GM20431 (cell line): ENCODE results near the gene CLTRN.
"Not testable (repeated sequence)": the region's sequence is repeated elsewhere in the genome, so short reads cannot be mapped to it uniquely, and the experiment has no call there.

Experiments used
- in situ Hi-C: fragments of 300-500 bp; cut with MseI, MboI; formaldehyde crosslinking; loops from one replicate; pipeline ENCODE4 v1.15.0; 2020; ENCODE audit warnings: low sequenced_read_pairs; ENCODE audit not compliant: unreplicated experiment

Gene CLTRN

DNA sequence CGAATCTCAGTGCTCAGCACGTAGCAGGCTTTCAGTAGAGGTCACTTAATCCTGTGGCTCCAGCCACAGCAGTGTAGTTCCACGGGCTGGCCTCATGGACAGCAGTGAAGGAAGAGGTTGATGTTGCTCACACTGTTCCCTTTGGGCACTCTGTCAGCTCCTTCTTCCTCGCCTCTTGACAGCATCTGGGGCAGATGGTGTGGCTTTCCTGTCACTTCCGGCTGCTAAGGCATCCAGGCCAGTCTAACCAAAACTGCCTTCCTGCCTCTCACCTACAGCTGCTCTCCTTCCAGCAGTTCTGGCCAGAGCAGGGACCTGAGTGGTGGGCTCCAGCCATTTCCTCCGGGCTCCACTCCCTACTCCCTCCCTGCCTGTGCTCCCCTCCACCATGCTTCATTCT is 9.8 kb downstream of the CLTRN start:
- in situ Hi-C loops = not testable (repeated sequence)

DNA sequence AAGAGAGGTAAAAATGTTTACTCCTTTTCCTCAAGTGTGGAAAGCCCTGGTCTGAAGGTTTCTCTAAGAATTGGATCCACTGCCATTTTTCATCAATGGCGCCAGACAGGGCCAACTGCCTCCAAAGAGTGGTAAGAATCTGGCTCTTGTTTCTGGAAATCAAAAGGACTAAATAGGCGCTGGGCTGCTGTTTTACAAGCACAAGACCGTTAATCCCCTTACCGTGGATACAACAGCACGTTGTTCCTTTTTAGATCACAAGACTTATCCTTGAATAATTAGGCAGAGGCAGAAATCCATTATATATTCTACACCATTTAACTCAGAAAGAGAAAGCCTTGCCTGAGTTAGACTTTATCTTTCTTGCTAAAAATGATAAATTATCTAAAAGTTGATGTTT is 10.6 kb downstream of the CLTRN start:
- in situ Hi-C loops = no loop called here

DNA sequence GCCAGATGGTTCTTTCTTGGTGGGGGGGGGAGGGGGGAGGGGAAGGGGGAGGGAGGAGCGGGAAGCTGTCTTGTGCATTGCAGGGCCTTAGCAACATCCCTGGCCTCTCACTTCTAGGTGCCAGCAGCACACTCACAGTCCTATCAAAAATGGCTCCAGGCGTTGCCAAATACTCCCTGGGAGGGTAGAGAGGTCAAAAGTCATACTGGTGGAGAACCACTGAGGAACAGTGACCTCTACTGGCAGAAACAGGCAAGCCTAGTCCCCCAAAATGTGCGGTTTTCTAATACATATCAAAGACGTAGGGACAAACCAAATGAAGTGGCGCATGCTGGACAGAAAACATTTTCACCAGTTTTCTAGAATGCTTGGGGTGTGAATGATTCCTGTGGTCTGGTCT is 17.1 kb downstream of the CLTRN start:
- in situ Hi-C loops = not testable (repeated sequence)

DNA sequence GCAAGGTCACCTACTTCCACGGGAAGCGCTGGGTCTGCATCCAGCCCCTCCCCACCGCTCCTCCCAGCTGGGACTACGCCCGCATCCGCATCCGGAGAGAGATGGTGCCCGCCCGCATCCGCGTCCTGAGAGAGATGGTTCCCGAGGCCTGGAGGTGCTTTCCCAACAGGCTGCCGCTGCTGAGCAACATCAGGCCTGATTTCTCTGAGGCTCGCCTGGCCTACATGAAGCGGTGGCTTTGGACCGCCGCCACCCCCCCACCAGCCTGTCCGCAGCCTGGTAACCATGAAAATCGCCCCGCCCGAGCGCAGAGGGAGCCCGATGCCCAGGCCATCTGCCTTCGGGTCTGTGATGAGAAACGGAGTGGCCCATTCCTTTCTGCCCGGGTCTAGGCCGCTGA is 18.1 kb downstream of the CLTRN start:
- in situ Hi-C loops = no loop called here

DNA sequence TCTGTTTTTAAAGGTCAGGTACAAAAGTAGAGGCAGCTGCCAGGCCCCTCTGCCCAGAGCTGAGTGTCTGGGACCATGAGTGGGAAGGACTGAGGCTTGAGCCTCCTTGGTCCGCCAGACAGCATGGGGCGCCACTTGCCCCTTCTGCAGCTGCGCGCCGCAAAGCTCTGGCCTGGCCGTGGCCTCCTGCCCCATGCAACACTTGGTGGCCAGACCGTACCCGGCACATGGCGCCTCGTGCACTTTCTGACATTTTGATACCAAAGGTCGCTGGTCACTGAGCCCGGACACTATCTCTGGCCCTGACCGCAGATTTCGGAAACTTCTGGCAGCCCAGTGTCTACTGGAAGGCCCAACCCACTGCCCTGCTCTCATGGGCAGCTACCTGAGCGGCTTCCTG is 18.6 kb downstream of the CLTRN start:
- in situ Hi-C loops = no loop called here

DNA sequence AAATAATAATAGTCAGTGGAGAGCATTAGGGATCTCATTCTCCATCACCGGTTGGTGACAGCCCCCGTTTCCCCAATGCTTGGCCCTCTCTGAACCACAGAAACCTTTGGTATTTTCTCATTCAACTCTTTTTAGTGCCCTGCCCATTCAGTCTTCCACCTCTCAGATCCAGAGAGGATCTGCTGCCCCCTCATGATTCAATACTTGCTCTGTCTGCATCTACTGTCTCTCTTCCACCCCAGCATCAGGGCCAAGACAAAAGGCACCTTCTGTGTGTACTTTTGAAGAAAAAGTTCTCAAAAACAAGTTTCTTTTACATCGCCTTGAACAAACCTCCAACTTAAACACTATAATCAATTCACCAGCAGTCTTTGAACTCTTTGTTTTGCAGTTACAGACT is 19.3 kb downstream of the CLTRN start:
- in situ Hi-C loops = no loop called here

DNA sequence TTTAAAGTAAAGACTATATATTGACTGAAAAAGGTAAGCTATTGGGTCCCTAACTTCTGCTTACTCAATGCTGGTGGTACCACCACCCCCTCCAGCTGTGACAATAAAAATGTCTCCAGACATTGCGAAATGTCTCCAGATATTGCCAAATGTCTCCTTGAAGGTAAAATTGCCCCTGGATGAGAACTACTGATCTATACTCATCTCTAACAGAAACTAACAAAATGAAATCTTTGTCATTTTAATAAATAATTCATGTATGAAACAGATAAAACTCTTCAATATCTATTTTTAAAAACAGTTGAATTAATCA is 20.1 kb downstream of the CLTRN start:
- in situ Hi-C loops = no loop called here

DNA sequence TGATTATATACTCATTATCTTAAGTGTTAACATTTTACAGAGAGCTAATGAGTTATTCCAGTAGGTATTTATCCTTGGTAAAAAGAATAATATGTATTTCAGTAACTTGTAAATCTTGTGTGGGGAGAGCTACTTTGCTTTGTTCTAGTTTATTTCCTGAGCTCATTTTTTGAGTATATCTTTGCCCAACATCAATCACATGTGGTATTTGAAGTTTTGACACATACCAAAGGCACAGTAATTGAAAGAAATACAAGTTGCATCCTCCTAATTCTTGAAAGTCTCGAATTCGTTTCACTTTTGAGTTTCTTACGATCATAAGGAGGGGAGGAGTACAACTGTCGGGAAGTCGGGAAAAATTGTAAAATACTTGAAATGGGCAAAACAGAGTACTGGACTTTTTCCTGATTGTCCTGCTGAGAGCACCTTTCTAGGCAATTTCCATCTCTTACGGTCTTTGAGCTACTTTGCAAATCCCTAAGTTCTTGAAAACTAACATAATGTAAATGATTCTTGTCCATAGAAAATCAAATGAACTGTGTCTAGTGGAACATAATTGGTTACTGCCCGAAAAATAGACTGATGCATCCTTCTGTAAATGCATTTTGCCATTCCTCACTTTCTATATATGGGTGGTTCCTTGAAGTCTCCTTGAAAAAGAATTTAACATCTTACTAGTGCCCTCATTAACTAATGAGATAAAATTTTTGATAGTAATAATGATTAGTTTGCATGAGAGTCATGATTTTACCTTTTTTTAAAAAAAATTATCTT is 20.6 kb downstream of the CLTRN start:
- in situ Hi-C loops = no loop called here

DNA sequence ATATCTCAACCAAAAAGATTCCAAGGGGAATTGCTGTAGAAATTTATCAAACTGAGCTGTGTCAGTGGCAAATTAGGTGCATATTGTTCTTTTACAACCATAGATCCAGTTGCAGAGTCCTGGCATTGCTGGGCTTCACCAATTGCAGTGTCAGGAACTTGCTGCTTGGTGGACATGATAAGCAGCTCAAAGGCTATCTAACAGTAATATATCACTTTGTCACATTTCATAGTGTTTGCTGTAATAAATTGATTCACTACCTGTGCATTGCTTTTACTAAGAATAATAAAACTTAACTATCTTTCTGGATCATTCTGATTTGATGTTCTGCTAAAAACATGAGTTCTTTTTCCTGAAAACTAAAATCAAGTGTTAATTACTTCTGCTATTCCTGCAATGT is 33.0 kb downstream of the CLTRN start:
- in situ Hi-C loops = no loop called here

DNA sequence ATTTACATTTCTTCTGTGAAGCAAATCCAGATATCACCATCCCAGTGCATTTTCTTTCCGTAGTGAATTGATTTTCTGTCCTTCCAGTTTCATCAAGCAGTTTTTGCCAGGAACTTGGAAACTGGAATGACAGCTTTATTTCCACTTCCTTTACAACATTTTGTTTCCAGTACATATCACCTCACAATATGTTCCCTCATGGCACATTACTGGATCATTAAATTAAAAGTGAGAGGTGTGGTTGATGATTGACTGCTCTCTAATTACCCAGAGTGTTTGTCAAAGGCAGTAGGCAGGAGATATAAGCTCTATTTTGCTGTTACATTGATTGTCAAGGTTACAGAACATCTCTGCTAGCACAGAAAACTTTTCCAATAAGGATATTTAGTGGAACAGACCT is 41.6 kb downstream of the CLTRN start:
- in situ Hi-C loops = no loop called here

DNA sequence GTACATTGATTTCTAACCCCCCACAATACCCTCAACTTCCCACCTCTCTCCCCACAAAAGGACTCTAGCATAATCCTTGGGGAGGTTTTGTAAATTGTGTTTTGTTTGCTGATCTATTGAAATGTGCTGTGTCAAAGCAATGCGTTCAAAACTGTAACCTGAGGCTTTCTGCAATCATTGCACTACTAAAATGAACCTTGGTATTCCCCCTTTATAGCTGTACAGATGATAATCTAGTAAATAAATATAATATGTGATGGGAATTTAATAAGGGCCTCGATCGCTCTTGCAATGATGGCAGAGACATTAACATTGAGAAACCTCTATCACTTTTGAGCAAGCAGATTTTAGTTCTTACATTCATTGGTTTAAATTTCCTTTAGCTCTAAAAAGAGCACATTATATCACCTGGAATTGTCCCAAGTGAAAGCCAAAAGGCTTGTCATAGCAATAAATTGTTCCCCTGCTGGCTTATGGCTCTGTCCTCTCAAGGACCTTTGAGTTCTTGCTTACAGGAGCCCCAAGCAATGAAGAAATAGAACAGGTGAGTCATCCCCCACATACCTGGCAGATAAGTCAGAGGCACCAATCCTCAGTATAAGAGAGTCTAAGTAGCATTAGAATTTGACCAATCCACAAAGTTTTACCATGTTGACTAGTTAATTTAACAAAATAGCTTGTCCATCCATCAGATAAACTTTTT is 45.4 kb downstream of the CLTRN start:
- in situ Hi-C loops = no loop called here

DNA sequence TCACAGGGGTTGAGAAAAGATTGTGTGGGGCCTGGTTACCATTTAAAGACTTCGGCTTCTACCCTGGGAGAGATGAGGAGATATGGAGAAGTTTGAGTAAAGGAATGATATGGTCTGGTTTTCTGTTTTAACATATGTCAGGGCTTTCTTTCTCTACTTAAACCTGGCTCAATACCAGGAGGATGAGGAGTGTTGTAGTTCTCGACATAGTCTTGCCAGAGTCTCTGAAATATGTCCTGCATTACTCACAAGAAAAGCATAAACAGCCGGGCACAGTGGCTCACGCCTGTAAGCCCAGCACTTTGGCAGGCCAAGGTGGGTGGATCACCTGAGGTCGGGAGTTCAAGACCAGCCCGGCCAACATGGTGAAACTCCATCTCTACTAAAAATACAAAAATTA is 47.5 kb downstream of the CLTRN start:
- in situ Hi-C loops = no loop called here

DNA sequence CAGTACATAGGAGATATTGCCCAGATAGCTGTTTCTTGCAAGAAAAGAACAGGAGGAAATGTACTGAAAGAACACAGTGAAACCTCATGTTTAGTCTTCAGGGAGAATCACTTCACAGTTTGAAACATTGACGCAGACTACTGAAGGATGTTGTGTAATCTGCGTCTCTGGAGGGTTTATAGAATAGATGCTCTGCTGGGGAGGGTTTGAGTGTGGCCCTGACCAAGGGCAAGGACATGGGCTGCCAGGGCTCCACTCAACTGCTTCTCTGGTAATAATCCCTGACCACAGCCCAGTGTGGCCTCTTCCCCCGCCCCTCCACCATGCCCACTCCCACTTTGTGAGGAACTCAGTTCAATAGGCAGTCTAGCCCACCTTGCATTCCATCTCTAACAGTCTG is 48.1 kb downstream of the CLTRN start:
- in situ Hi-C loops = no loop called here

DNA sequence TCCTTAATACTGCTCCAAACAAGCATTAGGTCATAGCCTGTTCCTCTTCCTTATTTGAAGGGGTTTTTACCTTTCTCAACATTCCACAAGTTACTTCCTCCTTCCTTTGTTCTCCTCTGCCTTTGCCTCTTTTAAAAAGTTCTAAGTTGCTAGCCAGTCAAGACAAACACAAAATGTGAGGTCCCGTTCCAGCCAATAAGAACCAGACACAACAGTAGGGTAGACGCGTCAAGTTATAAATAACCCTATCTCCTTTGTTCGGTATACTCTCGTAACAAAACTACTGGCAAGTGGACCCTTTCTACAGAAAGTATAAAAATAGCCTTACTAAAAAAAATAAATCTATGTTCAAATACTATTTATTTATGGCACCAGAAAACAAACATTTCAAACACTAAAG is 57.5 kb downstream of the CLTRN start:
- in situ Hi-C loops = no loop called here

DNA sequence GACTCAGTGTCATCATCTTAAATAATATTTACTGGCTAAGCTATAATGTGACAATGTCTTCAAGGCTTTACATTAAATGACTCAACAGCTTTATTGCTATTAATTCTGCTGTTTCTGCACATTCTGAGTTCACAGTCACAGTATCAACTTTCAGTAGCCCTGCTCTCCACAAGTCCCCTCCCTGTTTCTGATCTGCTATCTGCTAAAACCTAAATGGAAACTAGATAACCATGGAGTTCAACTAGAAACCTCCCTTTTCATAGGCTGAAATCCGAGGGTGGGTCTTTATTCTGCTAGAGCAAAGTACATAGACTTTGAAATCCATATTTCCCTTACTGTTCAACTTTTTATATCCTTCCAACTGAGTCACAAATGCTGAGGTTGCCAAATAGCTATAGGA is 58.5 kb downstream of the CLTRN start:
- in situ Hi-C loops = no loop called here

DNA sequence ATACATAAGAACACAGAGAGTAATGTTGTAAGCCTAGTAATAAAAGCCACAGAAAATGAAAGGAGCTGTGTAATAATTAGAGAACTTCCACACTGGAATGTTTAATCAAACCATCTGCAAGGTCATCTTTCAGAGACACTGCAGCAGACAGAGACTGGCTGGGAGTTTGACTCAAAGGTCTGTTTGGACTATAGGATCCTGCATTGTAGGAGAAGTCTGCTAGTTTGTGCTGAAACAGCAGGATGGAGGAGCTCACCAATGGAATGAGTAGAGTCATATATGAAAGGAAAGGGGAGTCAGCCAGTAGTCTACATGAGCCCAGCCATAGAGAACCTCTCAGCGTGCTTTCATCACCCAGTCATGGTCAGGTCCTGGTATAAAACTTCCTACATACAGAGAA is 59.4 kb downstream of the CLTRN start:
- in situ Hi-C loops = no loop called here

DNA sequence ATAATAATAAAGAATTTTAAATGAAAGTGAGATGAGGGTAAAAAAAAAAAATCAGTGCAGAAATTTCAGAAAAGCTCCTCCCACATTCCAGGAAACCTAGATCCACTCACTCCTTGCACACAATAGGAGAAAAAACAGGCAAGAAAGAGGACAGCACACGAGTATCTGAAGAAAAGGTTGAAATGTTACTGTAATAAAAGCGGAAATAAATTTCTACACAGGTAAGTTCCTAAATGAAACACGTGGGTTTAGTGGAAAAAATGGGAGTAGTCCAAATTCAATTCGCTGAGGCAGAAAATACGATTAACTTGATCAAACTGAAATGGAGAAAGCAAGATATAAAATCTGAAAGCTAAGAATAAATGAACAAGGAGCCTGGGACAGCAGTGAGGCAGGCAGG is 61.8 kb downstream of the CLTRN start:
- in situ Hi-C loops = no loop called here

DNA sequence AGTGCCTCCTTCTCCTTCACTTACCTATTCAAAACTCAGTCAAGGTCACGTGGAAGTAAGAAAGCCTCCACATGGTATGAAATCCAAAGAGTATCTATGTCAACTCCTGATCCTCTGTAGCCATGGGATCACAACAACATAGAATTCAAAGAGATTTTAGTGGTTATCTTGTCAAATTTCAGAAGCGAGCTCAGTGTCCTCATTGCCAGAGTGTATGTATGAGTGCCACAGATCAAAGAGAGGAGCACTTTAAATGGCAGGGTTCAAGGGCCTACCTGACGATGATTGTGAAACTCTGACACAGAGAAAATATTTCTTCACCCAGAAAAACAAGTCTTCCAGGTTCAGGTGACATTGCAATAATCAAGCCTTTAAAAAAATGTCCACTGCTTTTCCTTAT is 62.7 kb downstream of the CLTRN start:
- in situ Hi-C loops = no loop called here

DNA sequence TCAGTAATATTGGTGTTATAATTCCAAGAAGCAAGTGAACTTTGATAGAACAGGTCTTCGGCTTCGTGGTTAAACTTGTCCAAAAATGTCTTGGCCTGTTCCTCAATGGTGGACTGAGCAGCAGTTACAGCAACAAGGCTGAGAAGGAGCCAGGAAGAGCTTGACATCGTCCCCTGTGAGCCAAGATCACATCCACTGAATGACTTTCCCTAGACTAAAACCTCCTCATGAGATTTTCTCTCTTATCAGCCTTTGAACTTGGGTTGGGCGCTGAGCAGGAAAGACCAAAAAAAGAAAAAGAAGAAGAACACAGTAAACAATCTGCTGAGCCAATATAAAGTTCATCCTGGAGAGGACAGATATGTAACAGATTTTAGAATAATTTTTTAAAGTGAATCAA is 63.9 kb downstream of the CLTRN start, which contains the start of gene ACE2:
TSS of gene ACE2 (minus strand) at position 216 of the 400 bp plus-strand sequence. CDS start at position 167, 49 bp downstream.
- in situ Hi-C loops = no loop called here

DNA sequence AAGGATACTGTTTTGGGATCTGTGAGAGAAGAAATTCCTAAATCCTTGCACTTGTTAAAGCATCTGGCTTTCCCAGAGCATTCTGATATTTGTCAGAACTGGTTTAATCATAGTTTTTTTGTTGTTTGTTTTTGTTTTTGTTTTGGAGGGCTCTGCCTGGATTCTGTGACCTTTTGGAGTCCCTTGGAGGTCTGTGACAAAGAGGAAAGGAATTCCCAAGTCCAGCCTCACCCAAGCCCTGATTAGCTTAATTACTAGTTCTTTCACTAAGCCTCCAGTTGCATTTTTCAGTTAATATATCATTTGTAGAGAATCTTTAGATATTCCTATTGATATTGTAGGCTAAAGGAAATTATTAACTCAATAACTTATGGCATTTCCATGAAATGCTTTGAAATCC is 64.6 kb downstream of the CLTRN start:
- in situ Hi-C loops = no loop called here

DNA sequence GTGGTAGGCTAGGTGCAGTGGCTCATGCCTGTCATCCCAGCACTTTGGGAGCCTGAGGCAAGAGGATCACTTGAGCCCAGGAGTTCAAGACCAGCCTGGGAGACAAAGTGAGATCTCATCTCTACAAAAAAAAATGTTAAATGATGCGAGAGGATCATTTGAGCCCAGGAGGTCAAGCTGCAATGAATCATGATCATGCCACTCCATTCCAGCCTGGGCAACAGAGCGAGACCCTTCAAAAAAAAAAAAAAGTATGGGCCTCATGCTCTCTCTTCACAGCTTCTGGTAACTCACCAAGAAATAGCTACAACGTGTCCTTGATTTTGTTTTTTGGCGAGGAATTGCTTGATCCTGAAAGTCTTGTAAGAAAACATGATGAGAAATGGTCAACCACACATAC is 65.1 kb downstream of the CLTRN start:
- in situ Hi-C loops = no loop called here

DNA sequence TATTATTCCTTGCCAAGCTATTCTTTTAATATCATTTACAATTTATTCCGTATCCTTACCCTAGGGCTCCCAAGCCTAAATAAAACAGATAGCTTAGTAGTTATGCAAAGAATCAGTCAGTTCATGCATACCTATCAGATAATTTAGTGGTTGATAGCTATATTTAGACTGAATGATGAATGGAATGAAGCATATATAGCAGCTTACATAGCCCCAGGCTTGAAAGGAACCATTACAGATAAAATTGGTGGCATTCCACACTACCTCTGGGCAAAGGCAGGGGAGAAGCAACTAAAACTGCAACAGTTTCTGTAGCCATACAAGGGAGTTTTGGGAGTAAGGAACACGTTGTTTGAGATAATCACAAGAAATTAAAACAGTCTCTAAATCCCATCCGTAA is 66.6 kb downstream of the CLTRN start:
- in situ Hi-C loops = no loop called here
